ENCODE data around the gene PTS.

PTS gene

GRCh38 chr11:112271242-112271641, 45.0 kb downstream of the PTS start:
- H3K4me1 ChIP-seq, result peaks cover 80% of the 10 kb centered on the region

GRCh38 chr11:112273066-112273465, 46.8 kb downstream of the PTS start:
- peak overlapping the region; percentile 9; the same call in 1 of the 2 replicates for H3K4me2 ChIP-seq
- TF ChIP-seq Cebpa-rat (IDR thresholded peaks at IDR 0.05), result no peak
- H3K9ac ChIP-seq, result no peak overlapping the region
- H3K9me3 ChIP-seq, result peaks cover 6% of the 10 kb centered on the region; the same call in 1 of the 2 replicates
- H3K36me3 ChIP-seq, result no peaks in the 10 kb centered on the region
- H4K20me1 ChIP-seq, result no peaks in the 10 kb centered on the region
- no peak overlapping the region for H3K4me3 ChIP-seq
- H3K27me3 ChIP-seq, result no peaks in the 10 kb centered on the region
- peaks cover 92% of the 10 kb centered on the region for H3K4me1 ChIP-seq
- H3K27ac ChIP-seq, result no peak overlapping the region

More at GRCh38 chr11:112271242-112271641, 45.0 kb downstream of the PTS start:
- Histone ChIP-seq H4K20me1 (no peaks in the 10 kb centered on the region), H3K27ac (peak overlapping the region; percentile 89), H3K4me2 (peak overlapping the region; percentile 72), H3K27me3 (no peaks in the 10 kb centered on the region), H3K9ac (peak overlapping the region; percentile 59), H3K4me3 (0 out of 2 replicates have a peak overlapping the region, but pooled peaks have one; percentile 1), H3K36me3 (no peaks in the 10 kb centered on the region), H3K9me3 (peaks cover 6% of the 10 kb centered on the region; the same call in 1 of the 2 replicates)
- TF ChIP-seq Cebpa-rat (IDR thresholded peaks at IDR 0.05), result no peak

GRCh38 chr11:112274007-112274783, 48.0 kb downstream of the PTS start:
- Histone ChIP-seq H3K4me2 (no peak overlapping the region), H3K27me3 (no peaks in the 10 kb centered on the region), H3K9me3 (peaks cover 6% of the 10 kb centered on the region; the same call in 1 of the 2 replicates), H3K27ac (no peak overlapping the region), H3K4me3 (no peak overlapping the region), H4K20me1 (no peaks in the 10 kb centered on the region), H3K36me3 (no peaks in the 10 kb centered on the region), H3K9ac (no peak overlapping the region), H3K4me1 (peaks cover 92% of the 10 kb centered on the region)
- TF ChIP-seq Cebpa-rat (IDR thresholded peaks at IDR 0.05), result no peak

- TF ChIP-seq Cebpa-rat (IDR thresholded peaks at IDR 0.05), result no peak
- no peak overlapping the region for H3K4me3 ChIP-seq
- no peaks in the 10 kb centered on the region for H3K27me3 ChIP-seq
- H3K4me1 ChIP-seq, result peaks cover 77% of the 10 kb centered on the region
- no peak overlapping the region for H3K9ac ChIP-seq
- H3K4me2 ChIP-seq, result peak overlapping the region; percentile 98
- H3K27ac ChIP-seq, result no peak overlapping the region
- H3K36me3 ChIP-seq, result no peaks in the 10 kb centered on the region
- H4K20me1 ChIP-seq, result no peaks in the 10 kb centered on the region
- peaks cover 6% of the 10 kb centered on the region; the same call in 1 of the 2 replicates for H3K9me3 ChIP-seq
Measured at GRCh38 chr11:112277029-112277428, 50.8 kb downstream of the PTS start.

- no peak overlapping the region for H3K27ac ChIP-seq
- no peaks in the 10 kb centered on the region for H4K20me1 ChIP-seq
- TF ChIP-seq Cebpa-rat (IDR thresholded peaks at IDR 0.05), result no peak
- H3K9ac ChIP-seq, result no peak overlapping the region
- H3K27me3 ChIP-seq, result no peaks in the 10 kb centered on the region
- H3K4me2 ChIP-seq, result peak overlapping the region; percentile 98
- peaks cover 68% of the 10 kb centered on the region for H3K4me1 ChIP-seq
- no peak overlapping the region for H3K4me3 ChIP-seq
- no peaks in the 10 kb centered on the region for H3K9me3 ChIP-seq
- no peaks in the 10 kb centered on the region for H3K36me3 ChIP-seq
Measured at GRCh38 chr11:112277941-112278340, 51.7 kb downstream of the PTS start.

- no peaks in the 10 kb centered on the region for H4K20me1 ChIP-seq
- no peak for TF ChIP-seq Cebpa-rat (IDR thresholded peaks at IDR 0.05)
- peaks cover 60% of the 10 kb centered on the region for H3K4me1 ChIP-seq
- H3K4me2 ChIP-seq, result peak overlapping the region; percentile 98
- H3K27me3 ChIP-seq, result no peaks in the 10 kb centered on the region
- H3K9ac ChIP-seq, result no peak overlapping the region; the same call in 1 of the 2 replicates
- H3K36me3 ChIP-seq, result no peaks in the 10 kb centered on the region
- H3K27ac ChIP-seq, result peak overlapping the region; percentile 54
- H3K9me3 ChIP-seq, result no peaks in the 10 kb centered on the region
- no peak overlapping the region for H3K4me3 ChIP-seq
Measured at GRCh38 chr11:112278803-112279202, 52.6 kb downstream of the PTS start.

- H3K27ac ChIP-seq, result no peak overlapping the region
- H4K20me1 ChIP-seq, result no peaks in the 10 kb centered on the region
- no peaks in the 10 kb centered on the region for H3K27me3 ChIP-seq
- H3K36me3 ChIP-seq, result no peaks in the 10 kb centered on the region
- peak overlapping the region; percentile 68 for H3K4me3 ChIP-seq
- H3K4me1 ChIP-seq, result peaks cover 54% of the 10 kb centered on the region
- TF ChIP-seq Cebpa-rat (IDR thresholded peaks at IDR 0.05), result no peak
- no peak overlapping the region for H3K9ac ChIP-seq
- peak overlapping the region; percentile 98 for H3K4me2 ChIP-seq
- no peaks in the 10 kb centered on the region for H3K9me3 ChIP-seq
Measured at GRCh38 chr11:112279901-112280267, 53.7 kb downstream of the PTS start.

GRCh38 chr11:112280268-112281126, 54.3 kb downstream of the PTS start:
- Histone ChIP-seq H3K27ac (no peak overlapping the region), H3K9ac (peak overlapping the region; percentile 53; the same call in 1 of the 2 replicates), H3K4me1 (peaks cover 50% of the 10 kb centered on the region), H3K36me3 (no peaks in the 10 kb centered on the region), H3K9me3 (no peaks in the 10 kb centered on the region), H3K4me2 (peak overlapping the region; percentile 98), H4K20me1 (no peaks in the 10 kb centered on the region), H3K27me3 (no peaks in the 10 kb centered on the region), H3K4me3 (peak overlapping the region; percentile 68)
- TF ChIP-seq Cebpa-rat (IDR thresholded peaks at IDR 0.05), result no peak

GRCh38 chr11:112281726-112282125, 55.5 kb downstream of the PTS start:
- H3K27me3 ChIP-seq, result no peaks in the 10 kb centered on the region
- H3K36me3 ChIP-seq, result no peaks in the 10 kb centered on the region
- H3K4me2 ChIP-seq, result no peak overlapping the region
- no peak overlapping the region for H3K4me3 ChIP-seq
- H3K4me1 ChIP-seq, result peaks cover 37% of the 10 kb centered on the region
- TF ChIP-seq Cebpa-rat (IDR thresholded peaks at IDR 0.05), result no peak
- no peak overlapping the region for H3K9ac ChIP-seq
- no peak overlapping the region for H3K27ac ChIP-seq
- no peaks in the 10 kb centered on the region for H3K9me3 ChIP-seq
- H4K20me1 ChIP-seq, result no peaks in the 10 kb centered on the region

Measured in BLaER1 (cell line).